ENCODE data around the gene DEDD2.

The DEDD2 gene

DNA sequence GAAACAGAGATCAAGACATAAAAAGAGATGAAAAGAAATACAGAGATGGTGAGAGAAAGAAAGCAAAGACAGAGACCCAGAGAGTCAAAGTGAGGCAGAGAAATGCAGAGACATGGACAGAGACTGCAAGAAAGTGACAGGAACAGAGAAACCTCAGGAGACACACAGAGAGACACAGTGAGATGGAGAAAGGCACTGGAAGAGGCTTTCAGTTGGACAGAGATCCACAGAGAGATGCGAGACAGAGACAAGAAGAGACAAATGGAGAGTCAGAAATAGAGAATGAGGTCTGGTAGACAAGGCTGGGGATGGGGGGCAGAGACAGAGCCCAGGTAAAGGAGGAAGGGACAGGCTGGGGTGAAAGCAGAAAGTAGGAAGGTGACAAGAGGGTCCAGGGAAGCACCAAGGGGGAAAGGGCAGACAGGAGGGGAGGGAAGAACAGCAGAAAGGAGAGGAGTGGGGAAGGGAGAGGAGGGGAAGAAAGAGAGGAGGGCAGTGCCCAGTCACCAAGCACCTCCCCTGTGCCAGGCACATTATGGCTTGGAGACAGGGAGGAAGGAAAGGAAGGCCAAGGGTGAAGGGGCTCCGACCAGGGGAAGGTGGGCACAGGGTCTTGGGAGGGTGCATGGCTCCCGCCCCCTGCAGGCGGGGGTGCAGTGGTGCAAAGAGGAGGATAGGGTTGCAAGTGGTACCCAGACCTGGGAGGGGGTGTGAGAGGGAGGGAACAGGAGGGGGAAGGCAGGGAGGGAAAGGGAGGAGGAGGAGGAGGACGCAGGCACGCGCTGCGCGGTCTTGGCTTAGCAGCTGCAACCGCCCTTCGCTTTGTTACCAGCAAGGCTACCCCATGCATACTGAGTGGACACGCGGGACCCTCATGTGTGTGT is 38.4 kb downstream of the DEDD2 start:
- Histone ChIP-seq H3K36me3 (replicated peaks) (no peaks in the 10 kb centered on the region), H3K27ac (no peak overlapping the region), H3K27me3 (replicated peaks) (peaks cover 40% of the 10 kb centered on the region), H3K4me3 (ENCODE audit: low read depth, low read length) (no peak overlapping the region)
- no peak for DNase-seq
- TF ChIP-seq, protein P1, sequence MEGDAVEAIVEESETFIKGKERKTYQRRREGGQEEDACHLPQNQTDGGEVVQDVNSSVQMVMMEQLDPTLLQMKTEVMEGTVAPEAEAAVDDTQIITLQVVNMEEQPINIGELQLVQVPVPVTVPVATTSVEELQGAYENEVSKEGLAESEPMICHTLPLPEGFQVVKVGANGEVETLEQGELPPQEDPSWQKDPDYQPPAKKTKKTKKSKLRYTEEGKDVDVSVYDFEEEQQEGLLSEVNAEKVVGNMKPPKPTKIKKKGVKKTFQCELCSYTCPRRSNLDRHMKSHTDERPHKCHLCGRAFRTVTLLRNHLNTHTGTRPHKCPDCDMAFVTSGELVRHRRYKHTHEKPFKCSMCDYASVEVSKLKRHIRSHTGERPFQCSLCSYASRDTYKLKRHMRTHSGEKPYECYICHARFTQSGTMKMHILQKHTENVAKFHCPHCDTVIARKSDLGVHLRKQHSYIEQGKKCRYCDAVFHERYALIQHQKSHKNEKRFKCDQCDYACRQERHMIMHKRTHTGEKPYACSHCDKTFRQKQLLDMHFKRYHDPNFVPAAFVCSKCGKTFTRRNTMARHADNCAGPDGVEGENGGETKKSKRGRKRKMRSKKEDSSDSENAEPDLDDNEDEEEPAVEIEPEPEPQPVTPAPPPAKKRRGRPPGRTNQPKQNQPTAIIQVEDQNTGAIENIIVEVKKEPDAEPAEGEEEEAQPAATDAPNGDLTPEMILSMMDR (IDR thresholded peaks at IDR 0.05; ENCODE audit: low read depth, low read length, missing control alignments): peak; percentile 73
- in situ Hi-C loops (cut with HindIII; ENCODE audit: low pct_ligation_motif_present, low sequenced_read_pairs): no loop called here

DNA sequence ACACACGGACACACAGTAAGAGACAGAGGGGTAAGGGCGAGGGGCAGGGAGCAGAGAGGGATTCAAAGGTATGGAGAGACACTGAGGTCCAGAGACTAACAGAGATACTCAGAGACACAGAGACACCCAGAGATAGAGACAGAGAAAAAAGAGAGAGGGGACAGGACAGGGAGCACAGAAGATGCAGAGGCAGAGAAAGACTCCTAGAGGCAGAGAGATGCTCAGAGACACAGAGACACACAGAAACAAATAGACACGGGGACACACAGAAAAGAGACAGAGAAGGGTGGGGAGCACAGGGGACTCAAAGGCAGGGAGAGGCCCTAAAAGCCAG is 39.8 kb downstream of the DEDD2 start:
- Histone ChIP-seq H3K27me3 (replicated peaks) (peaks cover 40% of the 10 kb centered on the region), H3K36me3 (replicated peaks) (no peaks in the 10 kb centered on the region), H3K4me3 (ENCODE audit: low read depth, low read length) (no peak overlapping the region), H3K27ac (no peak overlapping the region)
- in situ Hi-C loops (cut with HindIII; ENCODE audit: low pct_ligation_motif_present, low sequenced_read_pairs): no loop called here
- DNase-seq: no peak
- TF ChIP-seq, protein P1 (IDR thresholded peaks at IDR 0.05; ENCODE audit: low read depth, low read length, missing control alignments): no peak

DNA sequence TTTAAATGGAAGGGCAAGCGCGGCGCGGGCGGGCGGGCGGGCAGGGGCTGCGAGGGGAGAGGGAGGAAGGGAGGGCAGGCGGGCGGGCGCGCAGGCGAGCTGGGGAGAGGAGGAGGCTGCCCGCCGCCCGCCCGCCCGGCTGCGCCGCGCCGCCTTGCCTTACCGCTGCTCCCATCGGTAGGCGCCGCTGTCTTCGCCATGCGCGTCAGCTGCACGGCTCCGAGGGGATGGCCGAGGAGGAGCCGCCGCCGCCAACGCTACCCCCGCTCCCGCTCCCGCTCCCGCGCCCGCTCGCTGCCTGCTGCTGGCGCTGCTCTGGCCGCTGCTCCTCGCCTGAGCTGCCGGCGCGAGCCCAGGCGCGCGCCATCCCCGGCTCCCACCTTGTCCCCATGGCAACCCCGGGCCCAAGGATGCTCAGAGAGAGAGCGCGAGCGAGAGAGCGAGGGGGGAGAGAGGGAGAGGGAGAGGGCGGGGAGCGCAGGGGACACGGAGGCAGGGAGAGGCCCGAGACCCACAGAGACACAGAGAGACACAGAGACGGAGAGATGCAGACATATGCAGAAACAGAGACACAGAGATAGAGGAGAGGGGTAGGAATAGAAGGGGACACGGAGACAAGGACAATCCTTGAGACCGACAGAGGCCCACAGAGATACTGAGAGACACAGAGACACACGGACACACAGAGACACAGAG is 40.3 kb downstream of the DEDD2 start:
- peak overlapping the region; percentile 53 for H3K4me3 ChIP-seq (ENCODE audit: low read depth, low read length)
- no peak overlapping the region for H3K27ac ChIP-seq
- TF ChIP-seq, protein P1 (IDR thresholded peaks at IDR 0.05; ENCODE audit: low read depth, low read length, missing control alignments): peak; percentile 52
- DNase-seq: peak; percentile 48
- in situ Hi-C loops (cut with HindIII; ENCODE audit: low pct_ligation_motif_present, low sequenced_read_pairs): no loop called here
- no peaks in the 10 kb centered on the region for H3K36me3 ChIP-seq (replicated peaks)
- H3K27me3 ChIP-seq (replicated peaks): peaks cover 39% of the 10 kb centered on the region

DNA sequence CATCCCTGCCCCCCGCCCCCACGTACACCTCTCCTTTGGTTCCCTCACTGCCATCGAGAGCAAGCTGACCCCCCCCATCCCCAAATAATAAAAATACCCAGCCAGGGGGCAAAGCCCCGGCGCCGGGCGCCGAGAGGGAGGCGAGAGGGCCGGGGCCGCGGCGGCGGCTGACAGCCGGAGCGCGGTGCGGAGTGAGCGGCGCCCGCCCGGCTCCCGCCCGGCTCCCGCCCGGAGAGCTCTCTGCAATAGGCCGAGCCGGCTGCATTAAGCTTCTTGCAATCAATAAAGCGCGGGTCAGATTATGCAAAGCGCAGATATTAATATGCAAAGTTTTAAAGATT is 40.9 kb downstream of the DEDD2 start:
- TF ChIP-seq, protein P1 (IDR thresholded peaks at IDR 0.05; ENCODE audit: low read depth, low read length, missing control alignments): no peak
- no peak for DNase-seq
- Histone ChIP-seq H3K27me3 (replicated peaks) (peaks cover 38% of the 10 kb centered on the region), H3K4me3 (ENCODE audit: low read depth, low read length) (peak overlapping the region; percentile 53), H3K27ac (no peak overlapping the region), H3K36me3 (replicated peaks) (no peaks in the 10 kb centered on the region)
- in situ Hi-C loops (cut with HindIII; ENCODE audit: low pct_ligation_motif_present, low sequenced_read_pairs): no loop called here

DNA sequence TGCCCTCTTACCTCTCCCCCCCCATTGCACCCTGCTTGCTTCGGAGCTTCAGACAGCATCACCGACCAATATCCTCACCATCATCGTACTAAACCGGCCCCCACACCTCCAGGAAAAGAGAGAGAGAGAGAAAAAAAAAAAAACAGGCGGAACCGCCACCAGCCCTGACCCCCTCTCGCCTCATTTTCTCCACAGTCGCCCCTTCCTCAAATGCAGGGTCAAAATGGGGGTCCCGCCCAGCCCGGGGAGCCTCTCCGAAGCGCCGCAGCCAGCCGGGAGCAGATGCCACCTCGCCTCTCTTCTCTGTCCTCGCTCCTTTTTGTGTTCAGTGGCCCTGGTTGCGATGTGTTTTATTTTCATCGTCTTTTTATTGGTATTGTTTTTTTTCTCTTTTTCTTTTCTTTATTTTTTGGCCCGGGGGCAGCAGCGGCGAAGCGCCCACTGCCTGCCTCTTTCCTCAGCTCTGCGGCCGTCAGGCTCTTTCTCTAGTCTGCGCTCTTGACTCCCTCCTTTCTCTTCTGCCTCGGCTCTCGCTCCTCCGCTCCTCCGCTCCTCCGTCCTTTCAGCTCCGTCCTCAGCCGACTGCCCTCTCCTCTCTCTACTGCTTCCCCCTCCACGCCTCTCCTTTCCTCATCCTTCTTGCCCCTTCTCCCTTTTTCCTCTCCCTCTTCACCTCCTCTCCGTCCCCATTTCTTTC is 41.4 kb downstream of the DEDD2 start:
- H3K27me3 ChIP-seq (replicated peaks): peaks cover 38% of the 10 kb centered on the region
- H3K36me3 ChIP-seq (replicated peaks): no peaks in the 10 kb centered on the region
- peak overlapping the region; percentile 53 for H3K4me3 ChIP-seq (ENCODE audit: low read depth, low read length)
- in situ Hi-C loops (cut with HindIII; ENCODE audit: low pct_ligation_motif_present, low sequenced_read_pairs): no loop called here
- TF ChIP-seq, protein P1 (IDR thresholded peaks at IDR 0.05; ENCODE audit: low read depth, low read length, missing control alignments): no peak
- no peak overlapping the region for H3K27ac ChIP-seq
- no peak for DNase-seq
